Right lobe of liver (tissue), 4 donors: ENCODE measurements around the gene SELP.

Source experiments
- POLR2A ChIP-seq: fragments of 450-650 bp; IDR thresholded peaks from one replicate; pipeline ENCODE4 v1.6.1; 2017; ENCODE audit warnings: antibody characterized with exemption, mild to moderate bottlenecking
- TF ChIP-seq, protein P1 (sequence below), 4 donors: fragments of 200-600 bp in 3 of 4; fragments of 450-650 bp in 1 of 4; IDR thresholded peaks; one replicate each; pipeline versions ENCODE4 v1.5.1 to v1.8.0; 2016 to 2022; ENCODE audit warnings: antibody characterized with exemption in 4 of 4, mild to moderate bottlenecking in 2 of 4
- donor health status: DM: no; HTN: no; CAD: no.
- donor health status: DM: no; HTN: no; CAD: no.
- donor health status: DM: no; HTN: yes; CAD: no.

DNA sequence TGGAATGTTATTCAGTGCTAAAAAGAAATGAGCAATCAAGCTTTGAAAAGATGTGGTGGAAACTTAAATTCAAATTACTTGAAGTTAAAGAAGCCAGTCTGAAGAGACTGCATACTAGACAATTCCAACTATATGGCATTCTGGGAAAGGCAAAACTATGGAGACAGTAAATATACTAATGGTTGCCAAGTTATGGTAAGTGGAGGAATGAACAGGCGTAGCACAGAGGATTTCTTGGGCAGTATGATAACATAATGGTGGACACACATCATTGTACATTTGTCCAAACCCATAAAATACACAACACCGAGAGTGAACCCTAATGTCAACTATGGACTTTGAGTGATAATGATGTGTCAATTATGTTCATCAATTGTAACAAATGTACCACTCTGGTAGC, 21.1 kb upstream of the SELP start:
- TF ChIP-seq, protein P1, sequence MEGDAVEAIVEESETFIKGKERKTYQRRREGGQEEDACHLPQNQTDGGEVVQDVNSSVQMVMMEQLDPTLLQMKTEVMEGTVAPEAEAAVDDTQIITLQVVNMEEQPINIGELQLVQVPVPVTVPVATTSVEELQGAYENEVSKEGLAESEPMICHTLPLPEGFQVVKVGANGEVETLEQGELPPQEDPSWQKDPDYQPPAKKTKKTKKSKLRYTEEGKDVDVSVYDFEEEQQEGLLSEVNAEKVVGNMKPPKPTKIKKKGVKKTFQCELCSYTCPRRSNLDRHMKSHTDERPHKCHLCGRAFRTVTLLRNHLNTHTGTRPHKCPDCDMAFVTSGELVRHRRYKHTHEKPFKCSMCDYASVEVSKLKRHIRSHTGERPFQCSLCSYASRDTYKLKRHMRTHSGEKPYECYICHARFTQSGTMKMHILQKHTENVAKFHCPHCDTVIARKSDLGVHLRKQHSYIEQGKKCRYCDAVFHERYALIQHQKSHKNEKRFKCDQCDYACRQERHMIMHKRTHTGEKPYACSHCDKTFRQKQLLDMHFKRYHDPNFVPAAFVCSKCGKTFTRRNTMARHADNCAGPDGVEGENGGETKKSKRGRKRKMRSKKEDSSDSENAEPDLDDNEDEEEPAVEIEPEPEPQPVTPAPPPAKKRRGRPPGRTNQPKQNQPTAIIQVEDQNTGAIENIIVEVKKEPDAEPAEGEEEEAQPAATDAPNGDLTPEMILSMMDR (IDR thresholded peaks at IDR 0.05) = no peak
- TF ChIP-seq POLR2A = no peak
